Liver (tissue), 3 donors: Measurements from ENCODE around the gene KLHL40.

Source experiments
- CTCF ChIP-seq: fragments of 150-350 bp; IDR thresholded peaks from 2 replicates; pipeline ENCODE4 v1.5.1; 2017; ENCODE audit warnings: improper control_type of control experiment, low read depth, low read length; ENCODE audit not compliant: missing input control
- TAF1 ChIP-seq: conservative IDR thresholded peaks from 2 replicates; pipeline ENCODE4 v1.6.1; 2016; ENCODE audit warnings: antibody characterized with exemption, mild to moderate bottlenecking
- YY1 ChIP-seq: IDR thresholded peaks from 2 replicates; pipeline ENCODE4 v1.6.1; 2016; ENCODE audit warnings: antibody characterized with exemption, mild to moderate bottlenecking
- TF ChIP-seq, protein P1 (sequence below): IDR thresholded peaks from 2 replicates; pipeline ENCODE4 v1.6.1; 2016; ENCODE audit warnings: antibody characterized with exemption
- donor health status: healthy.
- donor health status: healthy.

DNA sequence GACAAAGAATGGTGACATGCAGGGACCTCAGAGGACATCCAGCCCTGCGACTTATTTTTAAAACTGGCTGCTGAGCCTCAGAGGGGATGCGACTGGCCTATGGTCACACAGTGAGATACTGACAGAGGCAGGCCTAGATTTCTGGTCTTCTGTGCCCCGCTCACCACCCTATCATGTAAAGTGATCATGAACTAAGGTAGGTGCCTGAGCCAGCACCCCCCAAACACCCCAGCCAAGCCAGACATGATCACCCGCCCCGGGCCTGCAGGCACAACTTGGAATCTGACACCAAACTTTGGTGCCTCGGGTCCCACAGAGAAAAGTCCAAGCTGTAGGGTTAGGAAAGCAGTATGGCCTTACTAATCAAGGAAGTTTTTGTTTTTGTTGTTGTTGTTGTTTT, 51.2 kb downstream of the KLHL40 start:
- TF ChIP-seq YY1 (no peak), TAF1 (no peak), CTCF (no peak)
- TF ChIP-seq, protein P1, sequence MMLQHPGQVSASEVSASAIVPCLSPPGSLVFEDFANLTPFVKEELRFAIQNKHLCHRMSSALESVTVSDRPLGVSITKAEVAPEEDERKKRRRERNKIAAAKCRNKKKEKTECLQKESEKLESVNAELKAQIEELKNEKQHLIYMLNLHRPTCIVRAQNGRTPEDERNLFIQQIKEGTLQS: no peak
